Measurements from ENCODE around the gene CAMK1D.

DNA sequence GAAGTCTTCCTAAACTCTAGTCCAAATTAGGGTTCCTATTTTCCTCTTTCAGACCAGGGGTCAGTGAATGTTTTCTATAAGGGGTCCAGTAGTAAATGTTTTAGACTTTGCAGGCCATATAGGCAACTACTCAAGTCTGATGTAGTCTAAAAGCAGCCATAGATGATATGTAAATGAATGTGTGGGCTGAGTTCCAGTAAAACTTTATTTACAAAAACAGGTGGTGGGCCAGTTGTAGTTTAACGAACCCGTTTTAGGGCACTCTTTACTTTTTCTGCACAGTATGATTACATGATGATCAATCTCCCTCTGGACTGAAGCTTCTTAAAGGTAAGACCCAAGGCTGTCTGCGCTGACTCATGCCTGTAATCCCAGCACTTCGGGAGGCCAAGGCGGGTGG lies 243.6 kb downstream of the CAMK1D start:
- TF ChIP-seq, protein P1, sequence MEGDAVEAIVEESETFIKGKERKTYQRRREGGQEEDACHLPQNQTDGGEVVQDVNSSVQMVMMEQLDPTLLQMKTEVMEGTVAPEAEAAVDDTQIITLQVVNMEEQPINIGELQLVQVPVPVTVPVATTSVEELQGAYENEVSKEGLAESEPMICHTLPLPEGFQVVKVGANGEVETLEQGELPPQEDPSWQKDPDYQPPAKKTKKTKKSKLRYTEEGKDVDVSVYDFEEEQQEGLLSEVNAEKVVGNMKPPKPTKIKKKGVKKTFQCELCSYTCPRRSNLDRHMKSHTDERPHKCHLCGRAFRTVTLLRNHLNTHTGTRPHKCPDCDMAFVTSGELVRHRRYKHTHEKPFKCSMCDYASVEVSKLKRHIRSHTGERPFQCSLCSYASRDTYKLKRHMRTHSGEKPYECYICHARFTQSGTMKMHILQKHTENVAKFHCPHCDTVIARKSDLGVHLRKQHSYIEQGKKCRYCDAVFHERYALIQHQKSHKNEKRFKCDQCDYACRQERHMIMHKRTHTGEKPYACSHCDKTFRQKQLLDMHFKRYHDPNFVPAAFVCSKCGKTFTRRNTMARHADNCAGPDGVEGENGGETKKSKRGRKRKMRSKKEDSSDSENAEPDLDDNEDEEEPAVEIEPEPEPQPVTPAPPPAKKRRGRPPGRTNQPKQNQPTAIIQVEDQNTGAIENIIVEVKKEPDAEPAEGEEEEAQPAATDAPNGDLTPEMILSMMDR (IDR thresholded peaks at IDR 0.05; ENCODE audit: poor library complexity), result no peak
- TF ChIP-seq EZH2phosphoT487 (IDR thresholded peaks at IDR 0.05; ENCODE audit: low read depth, severe bottlenecking, unreplicated experiment) (no peak), EZH2 (IDR thresholded peaks at IDR 0.05; ENCODE audit: borderline replicate concordance) (no peak)

Data from hepatocyte (in vitro differentiated cells).